Ramos (cell line): ENCODE data around the gene KCNS1.

Source experiments
- in situ Hi-C: fragments of 300-500 bp; cut with MboI; formaldehyde crosslinking; loops from one replicate; pipeline ENCODE4 v1.14.3; 2022; ENCODE audit warnings: low sequenced_read_pairs; ENCODE audit not compliant: unreplicated experiment

The KCNS1 gene

DNA sequence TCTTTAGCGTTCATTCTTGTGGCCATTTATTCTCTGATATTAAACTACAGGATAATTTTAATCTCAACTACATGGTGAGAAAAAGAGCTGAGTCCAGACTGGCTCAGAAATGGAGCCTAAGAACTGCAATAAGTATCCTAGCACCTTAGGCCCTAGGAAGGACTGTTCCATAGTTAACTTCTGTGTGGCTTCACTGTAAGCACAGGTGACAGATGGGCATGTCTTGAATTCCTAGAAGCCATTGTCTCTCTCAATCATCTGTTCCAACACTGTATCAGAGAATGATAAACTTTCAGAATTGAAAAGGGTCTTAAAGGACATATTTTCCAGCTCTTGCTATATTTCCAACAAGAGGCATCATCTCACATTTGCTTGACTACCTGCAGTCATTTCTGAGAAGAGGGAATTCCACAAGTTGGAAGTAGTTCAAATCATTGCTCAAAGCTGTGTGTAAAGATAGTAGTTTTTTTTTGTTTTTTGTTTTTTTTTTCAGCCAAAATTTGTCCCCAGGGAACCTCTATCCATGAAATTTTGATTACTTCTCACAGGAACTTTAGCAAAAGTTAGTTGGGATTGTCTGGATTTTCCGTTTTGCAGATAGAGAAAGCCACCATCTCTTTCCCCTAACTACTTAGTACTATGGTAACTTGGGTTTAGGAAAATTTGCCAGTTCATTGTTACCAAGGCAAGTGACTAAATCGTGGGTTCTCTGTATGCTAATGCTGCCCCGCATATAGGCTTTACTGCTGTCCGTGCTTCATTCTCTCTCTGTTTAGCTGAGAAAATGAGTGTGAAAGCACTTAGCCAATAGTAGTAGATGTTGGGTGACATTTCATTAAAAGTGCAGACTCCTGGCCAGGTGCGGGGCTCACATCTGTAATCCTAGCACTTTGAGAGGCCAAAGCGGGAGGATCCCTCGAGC, 47.2 kb downstream of the KCNS1 start:
- in situ Hi-C loops: no loop called here

DNA sequence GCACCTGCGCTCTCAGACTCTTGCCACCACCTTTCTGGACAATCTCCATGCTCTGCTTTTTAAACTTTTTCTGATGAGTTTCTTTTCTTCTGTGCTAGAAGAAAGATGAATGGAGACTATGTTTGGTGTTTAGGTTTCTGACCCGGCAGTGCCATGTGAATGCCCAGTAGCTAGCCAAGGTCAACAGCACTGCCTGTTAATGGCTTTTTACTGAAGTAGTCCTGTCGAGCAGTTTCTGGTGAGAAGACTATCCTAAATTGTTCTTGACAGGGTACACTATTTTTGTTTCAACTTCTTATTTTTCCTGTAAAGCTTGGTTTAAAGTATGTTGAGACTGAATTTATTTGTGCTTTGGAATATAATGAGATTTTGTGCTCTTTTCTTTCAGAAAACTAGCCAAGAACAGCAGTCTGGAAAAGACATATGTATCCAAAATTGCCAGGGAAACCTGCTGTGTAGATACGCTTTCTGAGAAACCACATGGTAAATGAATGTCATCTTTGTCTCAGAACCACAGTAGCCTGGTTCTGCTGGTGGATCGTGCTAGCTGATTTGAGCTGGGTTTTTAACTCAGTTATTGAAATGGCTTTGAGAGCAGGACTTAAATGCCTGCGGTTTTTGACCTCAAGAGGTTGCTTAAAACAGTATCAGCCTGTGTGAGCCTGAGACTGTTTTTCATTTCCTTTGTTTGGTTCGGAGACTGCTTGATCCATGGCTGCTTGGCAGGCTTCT, 48.1 kb downstream of the KCNS1 start:
- in situ Hi-C loops: no loop called here

DNA sequence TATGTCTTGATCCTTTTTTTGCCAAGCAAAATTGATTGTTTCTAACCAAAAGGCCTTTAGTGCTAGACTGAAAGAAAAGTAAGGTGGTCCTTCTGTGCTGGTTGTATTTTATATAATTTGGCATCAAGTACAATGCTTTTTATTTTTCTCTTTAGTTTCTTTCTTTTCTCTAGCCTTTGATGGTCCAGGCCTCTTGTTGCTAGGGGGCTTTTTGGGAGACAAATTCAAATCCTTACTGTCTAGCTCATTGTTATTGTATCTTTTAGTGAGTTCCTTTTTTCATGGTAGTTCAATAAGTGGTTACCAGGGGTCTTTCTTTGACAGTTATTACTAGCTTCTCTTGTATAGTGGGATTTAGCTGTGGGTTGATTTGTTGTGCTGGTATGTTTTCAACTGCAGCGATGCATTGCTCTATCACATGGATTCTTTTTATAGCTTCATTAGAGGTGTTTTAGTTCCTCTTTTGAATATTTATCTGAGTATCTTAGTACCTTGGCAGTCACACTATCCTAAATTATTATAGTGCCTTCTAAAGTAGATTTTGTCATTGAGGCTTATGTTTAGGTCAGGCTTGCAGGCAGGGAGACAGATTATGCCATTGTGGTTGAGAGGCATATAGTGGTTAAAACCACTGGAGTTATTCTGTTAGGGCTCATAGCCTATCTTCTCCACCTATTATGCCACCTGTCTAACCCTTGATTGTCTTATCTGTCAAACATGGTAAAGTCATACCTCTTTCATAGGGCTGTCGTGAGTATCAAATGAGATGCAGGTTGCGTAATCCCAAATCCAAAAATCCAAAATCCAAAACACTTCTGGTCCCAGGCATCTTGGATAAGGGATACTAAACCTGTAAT, 49.5 kb downstream of the KCNS1 start:
- in situ Hi-C loops: no loop called here

DNA sequence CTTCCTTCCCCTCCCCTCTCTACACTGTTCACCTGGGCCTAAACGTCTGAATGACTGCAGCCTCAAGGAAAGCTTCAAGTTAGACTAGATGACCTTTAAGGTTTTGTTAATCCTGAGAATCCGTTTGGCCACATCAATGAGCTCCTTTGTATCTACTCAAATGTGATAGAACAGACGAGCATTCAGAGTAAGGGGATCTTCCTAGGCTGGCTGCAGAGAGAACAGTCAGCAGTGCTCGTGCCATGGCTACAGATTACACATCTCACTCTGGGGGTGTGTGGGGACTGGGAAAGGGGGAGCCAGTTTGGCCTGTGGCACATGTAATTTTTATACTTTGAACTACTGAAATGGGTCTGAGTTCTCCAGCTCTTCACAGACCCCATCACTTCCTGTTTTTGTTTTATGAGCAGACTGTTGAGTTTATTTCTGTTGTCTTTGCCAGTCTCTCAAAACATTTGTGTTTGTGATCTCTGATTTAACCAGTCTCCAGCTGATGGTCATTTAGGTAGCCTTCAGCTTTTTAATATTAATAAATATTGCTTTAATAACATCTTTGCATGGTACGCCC, 50.9 kb downstream of the KCNS1 start:
- in situ Hi-C loops: no loop called here

DNA sequence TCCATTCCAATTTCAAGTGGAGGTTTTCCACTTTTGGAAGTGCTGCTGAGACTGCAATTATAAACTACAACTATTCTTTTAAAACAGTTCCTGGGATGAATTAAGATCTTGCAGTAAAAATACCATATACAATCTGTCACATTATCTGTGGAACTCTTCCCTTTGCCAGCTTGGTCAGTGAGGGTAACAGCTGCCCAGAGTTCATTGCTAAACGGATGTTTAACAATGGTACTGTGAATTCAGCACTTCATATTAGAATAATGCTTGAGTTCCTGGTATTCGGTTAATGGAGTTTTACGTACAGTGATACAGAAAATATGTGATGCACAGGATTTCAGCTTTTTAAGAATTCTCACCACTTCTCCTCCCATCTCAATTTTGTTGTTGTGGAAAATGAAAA, 51.5 kb downstream of the KCNS1 start:
- in situ Hi-C loops: no loop called here

DNA sequence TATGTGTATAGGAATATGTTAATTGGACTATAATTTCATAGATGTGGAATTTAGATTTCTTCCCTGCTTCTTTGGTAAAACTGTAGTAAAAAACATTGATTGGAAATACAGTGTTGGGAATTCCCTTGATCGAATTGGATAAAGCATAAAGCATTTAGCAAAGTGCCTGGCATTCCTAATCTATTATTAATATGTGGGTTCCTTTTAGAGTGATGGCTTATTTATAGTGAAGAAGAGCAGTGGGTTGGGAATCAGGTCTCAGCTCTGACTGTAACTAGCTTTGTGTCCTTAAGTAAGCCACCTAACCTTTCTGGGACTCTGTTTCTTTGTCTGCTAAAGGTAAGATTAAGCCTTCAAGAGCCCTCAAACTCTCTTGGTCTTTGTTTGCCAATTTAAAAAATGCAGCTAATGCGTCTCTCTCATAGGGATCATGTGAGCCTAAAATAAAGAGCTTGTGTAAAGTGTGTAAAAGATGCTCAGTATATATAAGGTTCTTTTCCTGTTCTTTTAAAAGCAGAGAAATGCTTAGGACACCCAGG, 53.3 kb downstream of the KCNS1 start:
- in situ Hi-C loops: no loop called here

DNA sequence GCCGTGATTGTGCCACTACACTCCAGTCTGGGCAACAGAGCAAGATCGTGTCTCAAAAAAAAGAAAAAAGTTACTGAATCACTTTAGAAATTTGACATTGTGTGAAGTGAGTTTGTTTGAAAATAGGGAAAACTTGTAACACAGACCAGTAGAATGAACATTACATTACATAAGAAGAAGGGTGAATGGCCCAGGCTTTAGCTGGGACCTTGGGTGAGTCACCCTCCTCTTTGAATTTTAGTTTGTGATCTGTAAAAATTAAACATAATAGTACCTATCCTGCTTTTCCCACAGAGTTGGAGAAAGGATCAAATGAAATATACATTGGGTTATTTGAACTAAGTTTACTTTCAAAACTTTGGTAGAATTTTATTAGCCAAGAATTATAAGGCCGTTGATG, 56.3 kb downstream of the KCNS1 start:
- in situ Hi-C loops: no loop called here

DNA sequence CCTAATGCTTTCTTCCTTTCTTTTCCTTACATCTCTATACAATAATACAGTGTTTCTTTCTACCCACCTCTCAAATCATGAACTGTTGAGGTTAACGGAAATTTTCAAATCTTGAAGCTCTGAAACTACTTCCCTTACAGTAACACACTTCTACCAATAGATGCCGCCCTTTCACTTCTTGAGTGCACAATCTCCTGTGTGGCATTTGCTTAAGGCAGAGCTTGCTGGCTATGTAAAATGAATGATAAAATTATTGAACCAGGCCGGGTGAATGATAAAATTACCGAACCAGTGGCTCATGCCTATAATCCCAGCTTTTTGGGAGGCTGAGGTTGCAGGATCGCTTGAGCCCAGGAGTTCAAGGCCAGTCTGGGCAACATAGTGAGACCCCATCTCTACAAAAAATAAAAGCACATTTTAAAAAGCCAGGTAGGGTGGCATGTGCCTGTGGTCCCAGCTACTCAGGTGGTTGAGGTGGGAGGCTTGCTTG, 56.8 kb downstream of the KCNS1 start:
- in situ Hi-C loops: no loop called here

DNA sequence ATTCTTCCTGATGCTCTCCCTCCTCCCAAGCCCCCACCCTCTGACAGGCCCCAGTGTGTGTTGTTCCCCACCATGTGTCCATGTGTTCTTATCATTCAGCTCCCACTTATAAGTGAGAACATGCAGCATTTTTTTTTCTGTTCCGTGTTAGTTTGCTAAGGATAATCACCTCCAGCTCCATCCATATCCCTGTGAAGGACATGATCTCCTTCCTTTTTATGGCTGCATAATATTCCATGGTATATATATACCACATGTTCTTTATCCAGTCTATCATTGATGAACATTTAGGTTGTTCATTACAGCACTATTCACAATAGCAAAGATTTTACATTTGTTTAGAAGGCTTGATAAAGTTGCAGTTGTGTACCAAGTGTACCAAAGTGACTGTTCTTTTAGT, 57.9 kb downstream of the KCNS1 start:
- in situ Hi-C loops: no loop called here
